SK-N-SH treated with all-trans-retinoic acid at 6 μM for 48 hours (cell line): Measurements from ENCODE around the gene PTCD1.

ENCODE experiments used
- OSR1 ChIP-seq: fragments of 250-450 bp; sonication (Bioruptor Pico); IDR thresholded peaks from 2 replicates; pipeline ENCODE4 v1.8.0; 2022; ENCODE audit warnings: moderate library complexity, mild to moderate bottlenecking, inconsistent platforms
- ZC3H10 ChIP-seq: fragments of 250-450 bp; sonication (Bioruptor Pico); IDR thresholded peaks from 2 replicates; pipeline ENCODE4 v1.5.1; 2021; ENCODE audit warnings: mild to moderate bottlenecking, moderate library complexity
- ZFP3 ChIP-seq: fragments of 250-450 bp; sonication (Bioruptor Pico); IDR thresholded peaks from 2 replicates; pipeline ENCODE4 v1.5.0; 2020; ENCODE audit warnings: mild to moderate bottlenecking, moderate library complexity
- TF ChIP-seq, protein P1 (sequence below): fragments of 250-450 bp; sonication (Bioruptor Pico); IDR thresholded peaks from 2 replicates; pipeline ENCODE4 v1.8.0; 2020; ENCODE audit warnings: mild to moderate bottlenecking, moderate library complexity, borderline replicate concordance

DNA sequence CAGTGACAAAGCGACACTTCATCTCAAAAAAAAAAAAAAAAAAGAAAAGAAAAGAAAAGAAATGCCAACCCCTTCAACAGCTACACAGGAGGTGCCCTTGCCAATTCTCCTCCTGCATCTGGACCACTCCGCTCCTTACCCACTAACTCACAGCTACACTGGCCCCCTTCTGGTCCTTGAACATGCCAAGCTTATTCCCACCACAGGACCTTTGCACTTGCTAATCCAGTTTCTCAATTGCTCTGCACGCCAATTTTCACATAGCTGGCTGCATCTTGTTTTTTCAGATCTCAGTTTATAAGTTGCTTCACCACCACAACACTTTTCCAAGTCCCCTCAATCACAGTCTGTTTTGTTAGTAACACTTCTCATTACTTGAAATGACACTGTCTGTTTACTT, 35.7 kb downstream of the PTCD1 start:
- TF ChIP-seq, protein P1, sequence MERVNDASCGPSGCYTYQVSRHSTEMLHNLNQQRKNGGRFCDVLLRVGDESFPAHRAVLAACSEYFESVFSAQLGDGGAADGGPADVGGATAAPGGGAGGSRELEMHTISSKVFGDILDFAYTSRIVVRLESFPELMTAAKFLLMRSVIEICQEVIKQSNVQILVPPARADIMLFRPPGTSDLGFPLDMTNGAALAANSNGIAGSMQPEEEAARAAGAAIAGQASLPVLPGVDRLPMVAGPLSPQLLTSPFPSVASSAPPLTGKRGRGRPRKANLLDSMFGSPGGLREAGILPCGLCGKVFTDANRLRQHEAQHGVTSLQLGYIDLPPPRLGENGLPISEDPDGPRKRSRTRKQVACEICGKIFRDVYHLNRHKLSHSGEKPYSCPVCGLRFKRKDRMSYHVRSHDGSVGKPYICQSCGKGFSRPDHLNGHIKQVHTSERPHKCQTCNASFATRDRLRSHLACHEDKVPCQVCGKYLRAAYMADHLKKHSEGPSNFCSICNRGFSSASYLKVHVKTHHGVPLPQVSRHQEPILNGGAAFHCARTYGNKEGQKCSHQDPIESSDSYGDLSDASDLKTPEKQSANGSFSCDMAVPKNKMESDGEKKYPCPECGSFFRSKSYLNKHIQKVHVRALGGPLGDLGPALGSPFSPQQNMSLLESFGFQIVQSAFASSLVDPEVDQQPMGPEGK (CRISPR knock-in tag), result no peak
- TF ChIP-seq ZFP3 (no peak), ZC3H10 (CRISPR knock-in tag) (no peak), OSR1 (CRISPR knock-in tag) (no peak)
